Measurements from ENCODE around the gene TMEM207. TPM values are rescaled to one million over a fixed set of nuclear protein-coding genes. Genes with fewer than 3 reads are reported as not detected.
A peak's percentile ranks its signal among the peaks of the same experiment; 100 is the strongest.

The TMEM207 gene
- total and polyA plus RNA-seq, 5 donors from 2014 or later = not detected

- DNase-seq (no peak), ATAC-seq (ENCODE audit: low read depth in 2 of 2) (no peak)
- H3K4me1 Mint-ChIP-seq = no peaks in the 10 kb centered on the region
- Histone ChIP-seq H3K9me3 (ENCODE audit: control insufficient read depth in 2 of 2, low read length in 2 of 2) (no peaks in the 10 kb centered on the region), H3K27ac (ENCODE audit: insufficient read depth, low read length, poor library complexity, severe bottlenecking) (no peak overlapping the region), H3K4me1 (ENCODE audit: control insufficient read depth, insufficient read depth, low read length, poor library complexity, severe bottlenecking) (no peaks in the 10 kb centered on the region), H3K4me3 (ENCODE audit: low read depth, low read length) (no peak overlapping the region), H3K36me3 (ENCODE audit: control insufficient read depth, insufficient read depth, low read length) (no peaks in the 10 kb centered on the region), H3K27me3 (ENCODE audit: control insufficient read depth, insufficient read depth, low read length) (peaks cover 25% of the 10 kb centered on the region)
- peaks cover 78% of the 10 kb centered on the region for H3K27me3 Mint-ChIP-seq
- H3K4me3 Mint-ChIP-seq = no peak overlapping the region
- no peaks in the 10 kb centered on the region for H3K36me3 Mint-ChIP-seq
- peaks cover 0 to 2% (median 0%) of the 10 kb centered on the region in 7 donors for H3K9me3 Mint-ChIP-seq
- no peak overlapping the region for H3K27ac Mint-ChIP-seq
These were observed 43.3 kb upstream of the TMEM207 start for GRCh38 chr3:190492966-190493365.

- H3K9me3 ChIP-seq (ENCODE audit: control insufficient read depth in 2 of 2, low read length in 2 of 2) = no peaks in the 10 kb centered on the region
- H3K27me3 ChIP-seq (ENCODE audit: control insufficient read depth, insufficient read depth, low read length) = peaks cover 28% of the 10 kb centered on the region
- H3K4me1 Mint-ChIP-seq = no peaks in the 10 kb centered on the region
- no peak overlapping the region for H3K4me3 ChIP-seq (ENCODE audit: low read depth, low read length)
- no peak overlapping the region for H3K4me3 Mint-ChIP-seq
- H3K36me3 Mint-ChIP-seq = no peaks in the 10 kb centered on the region
- no peak overlapping the region for H3K27ac Mint-ChIP-seq
- no peak for DNase-seq
- no peaks in the 10 kb centered on the region for H3K36me3 ChIP-seq (ENCODE audit: control insufficient read depth, insufficient read depth, low read length)
- H3K27me3 Mint-ChIP-seq = peaks cover 71% of the 10 kb centered on the region
- no peak overlapping the region for H3K27ac ChIP-seq (ENCODE audit: insufficient read depth, low read length, poor library complexity, severe bottlenecking)
- H3K4me1 ChIP-seq (ENCODE audit: control insufficient read depth, insufficient read depth, low read length, poor library complexity, severe bottlenecking) = no peaks in the 10 kb centered on the region
- ATAC-seq (ENCODE audit: low read depth in 2 of 2) = no peak
- peaks cover 0 to 2% (median 0%) of the 10 kb centered on the region in 7 donors for H3K9me3 Mint-ChIP-seq
These were observed 42.4 kb upstream of the TMEM207 start for GRCh38 chr3:190492129-190492528.

- DNase-seq = peak in 1 of 3 donors; percentile 6
- no peak overlapping the region for H3K27ac ChIP-seq (ENCODE audit: insufficient read depth, low read length, poor library complexity, severe bottlenecking)
- peaks cover 0 to 2% (median 0%) of the 10 kb centered on the region in 7 donors for H3K9me3 Mint-ChIP-seq
- H3K4me1 Mint-ChIP-seq = no peaks in the 10 kb centered on the region
- H3K27me3 Mint-ChIP-seq = peaks cover 68% of the 10 kb centered on the region
- no peak overlapping the region for H3K4me3 Mint-ChIP-seq
- ATAC-seq (ENCODE audit: low read depth in 2 of 2) = no peak
- H3K27ac Mint-ChIP-seq = no peak overlapping the region
- H3K36me3 ChIP-seq (ENCODE audit: control insufficient read depth, insufficient read depth, low read length) = no peaks in the 10 kb centered on the region
- peaks cover 24% of the 10 kb centered on the region for H3K27me3 ChIP-seq (ENCODE audit: control insufficient read depth, insufficient read depth, low read length)
- no peaks in the 10 kb centered on the region for H3K4me1 ChIP-seq (ENCODE audit: control insufficient read depth, insufficient read depth, low read length, poor library complexity, severe bottlenecking)
- no peaks in the 10 kb centered on the region for H3K36me3 Mint-ChIP-seq
- no peaks in the 10 kb centered on the region for H3K9me3 ChIP-seq (ENCODE audit: control insufficient read depth in 2 of 2, low read length in 2 of 2)
- no peak overlapping the region for H3K4me3 ChIP-seq (ENCODE audit: low read depth, low read length)
These were observed 41.9 kb upstream of the TMEM207 start for GRCh38 chr3:190491533-190492054.

GRCh38 chr3:190486908-190487607 is 37.4 kb upstream of the TMEM207 start:
- Mint-ChIP-seq H3K9me3 (peaks cover 0 to 2% (median 0%) of the 10 kb centered on the region in 7 donors), H3K27ac (no peak overlapping the region), H3K4me3 (no peak overlapping the region), H3K27me3 (peaks cover 42% of the 10 kb centered on the region), H3K36me3 (no peaks in the 10 kb centered on the region), H3K4me1 (peaks cover 0 to 5% (median 0%) of the 10 kb centered on the region in 4 donors)
- no peak overlapping the region for H3K4me3 ChIP-seq (ENCODE audit: low read depth, low read length)
- no peaks in the 10 kb centered on the region for H3K36me3 ChIP-seq (ENCODE audit: control insufficient read depth, insufficient read depth, low read length)
- H3K27ac ChIP-seq (ENCODE audit: insufficient read depth, low read length, poor library complexity, severe bottlenecking) = no peak overlapping the region
- DNase-seq (no peak), ATAC-seq (ENCODE audit: low read depth in 2 of 2) (no peak)
- no peaks in the 10 kb centered on the region for H3K4me1 ChIP-seq (ENCODE audit: control insufficient read depth, insufficient read depth, low read length, poor library complexity, severe bottlenecking)
- peaks cover 14% of the 10 kb centered on the region for H3K27me3 ChIP-seq (ENCODE audit: control insufficient read depth, insufficient read depth, low read length)
- H3K9me3 ChIP-seq (ENCODE audit: control insufficient read depth in 2 of 2, low read length in 2 of 2) = no peaks in the 10 kb centered on the region

- no peaks in the 10 kb centered on the region for H3K4me1 ChIP-seq (ENCODE audit: control insufficient read depth, insufficient read depth, low read length, poor library complexity, severe bottlenecking)
- ATAC-seq (ENCODE audit: low read depth in 2 of 2) (no peak), DNase-seq (no peak)
- peaks cover 0 to 2% (median 0%) of the 10 kb centered on the region in 7 donors for H3K9me3 Mint-ChIP-seq
- no peak overlapping the region for H3K4me3 ChIP-seq (ENCODE audit: low read depth, low read length)
- no peaks in the 10 kb centered on the region for H3K36me3 Mint-ChIP-seq
- H3K27ac ChIP-seq (ENCODE audit: insufficient read depth, low read length, poor library complexity, severe bottlenecking) = no peak overlapping the region
- peaks cover 38% of the 10 kb centered on the region for H3K27me3 Mint-ChIP-seq
- no peaks in the 10 kb centered on the region for H3K9me3 ChIP-seq (ENCODE audit: control insufficient read depth in 2 of 2, low read length in 2 of 2)
- H3K36me3 ChIP-seq (ENCODE audit: control insufficient read depth, insufficient read depth, low read length) = no peaks in the 10 kb centered on the region
- no peak overlapping the region for H3K27ac Mint-ChIP-seq
- peaks cover 14% of the 10 kb centered on the region for H3K27me3 ChIP-seq (ENCODE audit: control insufficient read depth, insufficient read depth, low read length)
- peaks cover 0 to 5% (median 0%) of the 10 kb centered on the region in 4 donors for H3K4me1 Mint-ChIP-seq
- no peak overlapping the region for H3K4me3 Mint-ChIP-seq
These were observed 36.8 kb upstream of the TMEM207 start for GRCh38 chr3:190486533-190486864.

GRCh38 chr3:190485830-190486532 is 36.3 kb upstream of the TMEM207 start:
- ATAC-seq (ENCODE audit: low read depth in 2 of 2) = no peak
- no peak overlapping the region for H3K27ac Mint-ChIP-seq
- no peak overlapping the region for H3K27ac ChIP-seq (ENCODE audit: insufficient read depth, low read length, poor library complexity, severe bottlenecking)
- no peak overlapping the region for H3K4me3 ChIP-seq (ENCODE audit: low read depth, low read length)
- H3K27me3 ChIP-seq (ENCODE audit: control insufficient read depth, insufficient read depth, low read length) = peaks cover 14% of the 10 kb centered on the region
- H3K27me3 Mint-ChIP-seq = peaks cover 34% of the 10 kb centered on the region
- peaks cover 0 to 5% (median 0%) of the 10 kb centered on the region in 4 donors for H3K4me1 Mint-ChIP-seq
- H3K36me3 Mint-ChIP-seq = no peaks in the 10 kb centered on the region
- DNase-seq = peak in 1 of 3 donors; percentile 3
- H3K4me3 Mint-ChIP-seq = no peak overlapping the region
- peaks cover 0 to 2% (median 0%) of the 10 kb centered on the region in 7 donors for H3K9me3 Mint-ChIP-seq
- no peaks in the 10 kb centered on the region for H3K9me3 ChIP-seq (ENCODE audit: control insufficient read depth in 2 of 2, low read length in 2 of 2)
- H3K36me3 ChIP-seq (ENCODE audit: control insufficient read depth, insufficient read depth, low read length) = no peaks in the 10 kb centered on the region
- no peaks in the 10 kb centered on the region for H3K4me1 ChIP-seq (ENCODE audit: control insufficient read depth, insufficient read depth, low read length, poor library complexity, severe bottlenecking)

GRCh38 chr3:190481779-190482178 is 32.1 kb upstream of the TMEM207 start:
- Mint-ChIP-seq H3K4me3 (no peak overlapping the region), H3K9me3 (peaks cover 0 to 3% (median 0%) of the 10 kb centered on the region in 7 donors), H3K27ac (no peak overlapping the region), H3K36me3 (no peaks in the 10 kb centered on the region), H3K27me3 (peaks cover 30% of the 10 kb centered on the region), H3K4me1 (peaks cover 0 to 5% (median 0%) of the 10 kb centered on the region in 4 donors)
- no peaks in the 10 kb centered on the region for H3K9me3 ChIP-seq (ENCODE audit: control insufficient read depth in 2 of 2, low read length in 2 of 2)
- no peak overlapping the region for H3K4me3 ChIP-seq (ENCODE audit: low read depth, low read length)
- H3K36me3 ChIP-seq (ENCODE audit: control insufficient read depth, insufficient read depth, low read length) = no peaks in the 10 kb centered on the region
- H3K27me3 ChIP-seq (ENCODE audit: control insufficient read depth, insufficient read depth, low read length) = peaks cover 3% of the 10 kb centered on the region
- ATAC-seq (ENCODE audit: low read depth in 2 of 2) (no peak), DNase-seq (no peak)
- no peaks in the 10 kb centered on the region for H3K4me1 ChIP-seq (ENCODE audit: control insufficient read depth, insufficient read depth, low read length, poor library complexity, severe bottlenecking)
- H3K27ac ChIP-seq (ENCODE audit: insufficient read depth, low read length, poor library complexity, severe bottlenecking) = no peak overlapping the region
